GM21529 (cell line): Measurements from ENCODE around the gene HTRA3.

ENCODE experiments used
- ATAC-seq: cut with Tn5 transposase; IDR thresholded peaks from one replicate; pipeline ENCODE4 v1.9.1; 2021; ENCODE audit not compliant: unreplicated experiment

HTRA3 gene

GRCh38 chr4:8233672-8234484 is 35.7 kb upstream of the HTRA3 start:
- no peak for ATAC-seq

GRCh38 chr4:8234715-8235114 is 34.8 kb upstream of the HTRA3 start:
- ATAC-seq, result no peak

- no peak for ATAC-seq
These were observed 34.3 kb upstream of the HTRA3 start for GRCh38 chr4:8235224-8235623.

- ATAC-seq, result no peak
These were observed 33.9 kb upstream of the HTRA3 start for GRCh38 chr4:8235686-8236085.

- no peak for ATAC-seq
These were observed 33.2 kb upstream of the HTRA3 start for GRCh38 chr4:8236106-8236919.

- no peak for ATAC-seq
These were observed 32.7 kb upstream of the HTRA3 start for GRCh38 chr4:8236920-8237195.

- no peak for ATAC-seq
These were observed 32.1 kb upstream of the HTRA3 start for GRCh38 chr4:8237256-8237989.

- ATAC-seq, result no peak
These were observed 31.5 kb upstream of the HTRA3 start for GRCh38 chr4:8238036-8238511.

GRCh38 chr4:8238515-8239053 is 31.0 kb upstream of the HTRA3 start:
- ATAC-seq, result no peak

GRCh38 chr4:8239226-8239625 is 30.3 kb upstream of the HTRA3 start:
- no peak for ATAC-seq

GRCh38 chr4:8239661-8240060 is 29.9 kb upstream of the HTRA3 start:
- ATAC-seq, result no peak

GRCh38 chr4:8240211-8241041 is 29.1 kb upstream of the HTRA3 start:
- ATAC-seq, result no peak

GRCh38 chr4:8241211-8241779 is 28.3 kb upstream of the HTRA3 start:
- ATAC-seq, result no peak

- peak; percentile 75 for ATAC-seq
These were observed 27.5 kb upstream of the HTRA3 start for GRCh38 chr4:8241895-8242696.

- ATAC-seq, result no peak
These were observed 26.6 kb upstream of the HTRA3 start for GRCh38 chr4:8242782-8243560.

GRCh38 chr4:8244001-8244757 is 25.4 kb upstream of the HTRA3 start:
- ATAC-seq, result no peak

GRCh38 chr4:8244931-8245460 is 24.6 kb upstream of the HTRA3 start:
- ATAC-seq, result no peak
